ENCODE data around the gene MAN2A1. TPM values are rescaled to one million over a fixed set of nuclear protein-coding genes. Genes with fewer than 3 reads are reported as not detected.

MAN2A1 gene
- total RNA-seq, 1 experiment from 2014 or later, result 35.4 TPM

- Histone ChIP-seq H2AFZ (ENCODE audit: low read depth, low read length, poor library complexity, severe bottlenecking) (no peak overlapping the region), H3K27me3 (ENCODE audit: insufficient read depth, low read length) (no peaks in the 10 kb centered on the region), H3K4me3 (replicated peaks in 1 of 2; ENCODE audit: low read depth in 1 of 2, low read length in 2 of 2) (no peak overlapping the region), H4K20me1 (ENCODE audit: insufficient read depth) (no peaks in the 10 kb centered on the region), H3K9me3 (ENCODE audit: control insufficient read depth in 1 of 2, insufficient read depth in 1 of 2, low read depth in 1 of 2, low read length in 2 of 2) (no peaks in the 10 kb centered on the region), H3K79me2 (ENCODE audit: insufficient read depth, low read length) (no peaks in the 10 kb centered on the region), H3K4me1 (ENCODE audit: control insufficient read depth in 1 of 2, insufficient read depth in 2 of 2, low read length in 2 of 2) (peaks cover 0 to 6% of the 10 kb centered on the region in 2 experiments; a peak in 1 of 4 replicates), H3K27ac (ENCODE audit: low read depth, low read length) (no peak overlapping the region), H3K9ac (ENCODE audit: low read length) (no peak overlapping the region), H3K9me2 (ENCODE audit: insufficient read depth) (no peaks in the 10 kb centered on the region), H3K4me2 (ENCODE audit: low read length) (no peak overlapping the region), H3K36me3 (ENCODE audit: control insufficient read depth in 1 of 2, insufficient read depth in 2 of 2, low read length in 2 of 2) (no peaks in the 10 kb centered on the region)
- intact Hi-C loops (cut with micrococcal nuclease), result no loop called here
- ATAC-seq (no peak), DNase-seq (ENCODE audit: low read depth, low spot score) (no peak)
- CTCF ChIA-PET, result no interaction called here
- BruUV-seq (replicated peaks), result no TSS peak
- POLR2A ChIA-PET, result no interaction called here
- RAD21 ChIA-PET (ENCODE audit: low non-redundant PET in 1 of 2, low total read pairs in 2 of 2, uncharacterized antibody in 2 of 2, unreplicated experiment in 2 of 2), result interaction anchor here in 1 of 2 experiments (0.6 kb wide), 1 partner anchor 191 kb away, joined by 3 read pairs; no protein-coding TSS in a partner anchor
- TF ChIP-seq, protein P1, sequence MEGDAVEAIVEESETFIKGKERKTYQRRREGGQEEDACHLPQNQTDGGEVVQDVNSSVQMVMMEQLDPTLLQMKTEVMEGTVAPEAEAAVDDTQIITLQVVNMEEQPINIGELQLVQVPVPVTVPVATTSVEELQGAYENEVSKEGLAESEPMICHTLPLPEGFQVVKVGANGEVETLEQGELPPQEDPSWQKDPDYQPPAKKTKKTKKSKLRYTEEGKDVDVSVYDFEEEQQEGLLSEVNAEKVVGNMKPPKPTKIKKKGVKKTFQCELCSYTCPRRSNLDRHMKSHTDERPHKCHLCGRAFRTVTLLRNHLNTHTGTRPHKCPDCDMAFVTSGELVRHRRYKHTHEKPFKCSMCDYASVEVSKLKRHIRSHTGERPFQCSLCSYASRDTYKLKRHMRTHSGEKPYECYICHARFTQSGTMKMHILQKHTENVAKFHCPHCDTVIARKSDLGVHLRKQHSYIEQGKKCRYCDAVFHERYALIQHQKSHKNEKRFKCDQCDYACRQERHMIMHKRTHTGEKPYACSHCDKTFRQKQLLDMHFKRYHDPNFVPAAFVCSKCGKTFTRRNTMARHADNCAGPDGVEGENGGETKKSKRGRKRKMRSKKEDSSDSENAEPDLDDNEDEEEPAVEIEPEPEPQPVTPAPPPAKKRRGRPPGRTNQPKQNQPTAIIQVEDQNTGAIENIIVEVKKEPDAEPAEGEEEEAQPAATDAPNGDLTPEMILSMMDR (IDR thresholded peaks at IDR 0.05 in 2 of 3, conservative IDR thresholded peaks at IDR 0.05 in 1 of 3; ENCODE audit: borderline replicate concordance in 1 of 3, insufficient read depth in 1 of 3, low read depth in 2 of 3, low read length in 2 of 3), result no peak
- 0 out of 2 replicates have a peak, but pooled peaks have one; percentile 11 for TF ChIP-seq SP1 (IDR thresholded peaks at IDR 0.05; ENCODE audit: low read depth)
- no peak for TF ChIP-seq YY1 (IDR thresholded peaks at IDR 0.05; ENCODE audit: extremely low read depth, insufficient replicate concordance, low read depth, low read length)
- TF ChIP-seq JUND (IDR thresholded peaks at IDR 0.05), result peak; percentile 15; the same call in 1 of the 2 replicates
Measured at GRCh38 chr5:109876941-109877669, 187.4 kb downstream of the MAN2A1 start.

- CTCF ChIA-PET, result no interaction called here
- Histone ChIP-seq H3K9me3 (ENCODE audit: control insufficient read depth in 1 of 2, insufficient read depth in 1 of 2, low read depth in 1 of 2, low read length in 2 of 2) (no peaks in the 10 kb centered on the region), H3K27me3 (ENCODE audit: insufficient read depth, low read length) (no peaks in the 10 kb centered on the region), H4K20me1 (ENCODE audit: insufficient read depth) (no peaks in the 10 kb centered on the region), H3K9me2 (ENCODE audit: insufficient read depth) (no peaks in the 10 kb centered on the region), H3K9ac (ENCODE audit: low read length) (no peak overlapping the region), H3K36me3 (ENCODE audit: control insufficient read depth in 1 of 2, insufficient read depth in 2 of 2, low read length in 2 of 2) (no peaks in the 10 kb centered on the region), H3K79me2 (ENCODE audit: insufficient read depth, low read length) (no peaks in the 10 kb centered on the region), H3K4me2 (ENCODE audit: low read length) (no peak overlapping the region), H3K4me1 (ENCODE audit: control insufficient read depth in 1 of 2, insufficient read depth in 2 of 2, low read length in 2 of 2) (peaks cover 0 to 6% of the 10 kb centered on the region in 2 experiments; a peak in 1 of 4 replicates), H3K4me3 (replicated peaks in 1 of 2; ENCODE audit: low read depth in 1 of 2, low read length in 2 of 2) (no peak overlapping the region), H3K27ac (ENCODE audit: low read depth, low read length) (no peak overlapping the region), H2AFZ (ENCODE audit: low read depth, low read length, poor library complexity, severe bottlenecking) (no peak overlapping the region)
- BruUV-seq (replicated peaks), result no TSS peak
- intact Hi-C loops (cut with micrococcal nuclease), result no loop called here
- ATAC-seq, result no peak
- RAD21 ChIA-PET (ENCODE audit: low non-redundant PET in 1 of 2, low total read pairs in 2 of 2, uncharacterized antibody in 2 of 2, unreplicated experiment in 2 of 2), result no interaction called here
- POLR2A ChIA-PET, result no interaction called here
- DNase-seq (ENCODE audit: low read depth, low spot score), result no peak
- no peak for TF ChIP-seq MAX (IDR thresholded peaks at IDR 0.05)
- TF ChIP-seq ZNF274 (IDR thresholded peaks at IDR 0.05; ENCODE audit: low read depth, low read length), result no peak
- no peak for TF ChIP-seq RAD21 (IDR thresholded peaks at IDR 0.05; ENCODE audit: low read depth)
- no peak for TF ChIP-seq SIN3A (IDR thresholded peaks at IDR 0.05; ENCODE audit: low read depth)
- no peak for TF ChIP-seq ZFX (IDR thresholded peaks at IDR 0.05)
- TF ChIP-seq POLR2AphosphoS5 (IDR thresholded peaks at IDR 0.05; ENCODE audit: low read depth, low read length), result no peak
- no peak for TF ChIP-seq TCF7L2 (IDR thresholded peaks at IDR 0.05; ENCODE audit: borderline replicate concordance, extremely low read depth, insufficient read depth, insufficient read length)
- no peak for TF ChIP-seq ELF1 (IDR thresholded peaks at IDR 0.05; ENCODE audit: borderline replicate concordance, low read depth)
- no peak for TF ChIP-seq FOSL1 (IDR thresholded peaks at IDR 0.05; ENCODE audit: low read depth)
- TF ChIP-seq, protein P2, sequence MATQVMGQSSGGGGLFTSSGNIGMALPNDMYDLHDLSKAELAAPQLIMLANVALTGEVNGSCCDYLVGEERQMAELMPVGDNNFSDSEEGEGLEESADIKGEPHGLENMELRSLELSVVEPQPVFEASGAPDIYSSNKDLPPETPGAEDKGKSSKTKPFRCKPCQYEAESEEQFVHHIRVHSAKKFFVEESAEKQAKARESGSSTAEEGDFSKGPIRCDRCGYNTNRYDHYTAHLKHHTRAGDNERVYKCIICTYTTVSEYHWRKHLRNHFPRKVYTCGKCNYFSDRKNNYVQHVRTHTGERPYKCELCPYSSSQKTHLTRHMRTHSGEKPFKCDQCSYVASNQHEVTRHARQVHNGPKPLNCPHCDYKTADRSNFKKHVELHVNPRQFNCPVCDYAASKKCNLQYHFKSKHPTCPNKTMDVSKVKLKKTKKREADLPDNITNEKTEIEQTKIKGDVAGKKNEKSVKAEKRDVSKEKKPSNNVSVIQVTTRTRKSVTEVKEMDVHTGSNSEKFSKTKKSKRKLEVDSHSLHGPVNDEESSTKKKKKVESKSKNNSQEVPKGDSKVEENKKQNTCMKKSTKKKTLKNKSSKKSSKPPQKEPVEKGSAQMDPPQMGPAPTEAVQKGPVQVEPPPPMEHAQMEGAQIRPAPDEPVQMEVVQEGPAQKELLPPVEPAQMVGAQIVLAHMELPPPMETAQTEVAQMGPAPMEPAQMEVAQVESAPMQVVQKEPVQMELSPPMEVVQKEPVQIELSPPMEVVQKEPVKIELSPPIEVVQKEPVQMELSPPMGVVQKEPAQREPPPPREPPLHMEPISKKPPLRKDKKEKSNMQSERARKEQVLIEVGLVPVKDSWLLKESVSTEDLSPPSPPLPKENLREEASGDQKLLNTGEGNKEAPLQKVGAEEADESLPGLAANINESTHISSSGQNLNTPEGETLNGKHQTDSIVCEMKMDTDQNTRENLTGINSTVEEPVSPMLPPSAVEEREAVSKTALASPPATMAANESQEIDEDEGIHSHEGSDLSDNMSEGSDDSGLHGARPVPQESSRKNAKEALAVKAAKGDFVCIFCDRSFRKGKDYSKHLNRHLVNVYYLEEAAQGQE (IDR thresholded peaks at IDR 0.05; ENCODE audit: low read depth), result no peak
- no peak for TF ChIP-seq CBX3 (IDR thresholded peaks at IDR 0.05; ENCODE audit: low read depth)
- TF ChIP-seq YY1 (IDR thresholded peaks at IDR 0.05; ENCODE audit: extremely low read depth, insufficient replicate concordance, low read depth, low read length), result no peak
Measured at GRCh38 chr5:109877670-109878045, 187.9 kb downstream of the MAN2A1 start.

Data from HCT116 (cell line).